ENCODE measurements around the gene RPL36AL.

The RPL36AL gene

DNA sequence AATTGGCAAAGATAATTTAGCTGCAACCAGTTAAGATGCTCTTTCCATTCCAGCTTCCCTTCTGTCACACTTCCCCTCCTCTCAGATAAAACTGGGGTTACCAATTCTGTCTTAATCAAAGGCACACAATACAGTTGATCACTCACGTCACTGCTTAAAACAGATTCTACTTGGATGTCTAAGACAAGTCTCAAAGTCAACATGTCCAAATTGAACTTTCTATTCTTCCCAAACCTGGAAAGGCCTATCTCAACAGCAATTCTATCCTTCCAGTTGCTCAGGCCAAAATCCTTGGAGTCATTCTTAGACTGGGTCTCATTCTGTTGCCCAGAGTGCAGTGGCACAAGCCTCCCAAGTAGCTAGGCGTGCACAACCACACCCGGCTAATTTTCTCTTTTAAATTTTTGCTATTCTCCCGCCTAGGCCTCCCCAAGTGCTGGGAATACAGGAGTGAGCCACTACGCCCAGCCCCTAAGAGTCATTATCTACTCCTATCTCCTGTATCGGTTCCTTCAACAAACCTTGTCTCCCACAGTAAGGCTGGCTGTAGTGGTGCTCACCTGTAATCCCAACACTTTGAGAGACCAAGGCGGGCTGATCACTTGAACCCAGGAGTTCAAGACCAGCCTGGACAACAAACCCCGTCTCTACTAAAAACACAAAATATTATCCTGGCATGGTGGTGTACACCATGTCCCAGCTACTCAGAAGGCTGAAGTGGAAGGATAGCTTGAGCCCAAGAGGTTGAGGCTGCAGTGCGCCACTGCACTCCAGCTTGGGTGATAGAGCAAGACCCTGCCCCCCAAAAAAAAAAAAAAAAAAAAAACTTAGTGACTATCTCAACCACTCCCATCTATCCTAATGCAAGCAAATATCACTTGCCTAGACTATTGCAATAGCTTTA lies 39.0 kb downstream of the RPL36AL start:
- DNase-seq (ENCODE audit: low spot score): no peak

DNA sequence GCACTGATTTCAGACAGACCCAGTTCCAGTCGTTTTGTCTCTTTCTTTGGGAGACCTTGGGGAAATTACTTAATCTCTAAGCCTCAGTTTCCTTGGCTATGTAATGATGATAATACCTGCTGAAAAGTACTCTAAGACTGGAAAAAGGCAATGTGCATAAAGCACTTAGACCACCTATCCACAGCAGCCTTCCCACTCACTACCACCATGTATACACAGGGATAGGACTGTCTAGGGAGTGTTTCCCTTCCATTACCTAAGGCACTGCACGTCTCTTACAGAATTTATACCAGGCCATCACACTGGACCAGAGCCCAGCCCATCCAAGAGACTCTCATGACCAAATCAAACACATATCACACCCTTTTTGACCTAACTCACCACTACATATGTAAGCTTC lies 40.6 kb downstream of the RPL36AL start:
- DNase-seq (ENCODE audit: low spot score): no peak

DNA sequence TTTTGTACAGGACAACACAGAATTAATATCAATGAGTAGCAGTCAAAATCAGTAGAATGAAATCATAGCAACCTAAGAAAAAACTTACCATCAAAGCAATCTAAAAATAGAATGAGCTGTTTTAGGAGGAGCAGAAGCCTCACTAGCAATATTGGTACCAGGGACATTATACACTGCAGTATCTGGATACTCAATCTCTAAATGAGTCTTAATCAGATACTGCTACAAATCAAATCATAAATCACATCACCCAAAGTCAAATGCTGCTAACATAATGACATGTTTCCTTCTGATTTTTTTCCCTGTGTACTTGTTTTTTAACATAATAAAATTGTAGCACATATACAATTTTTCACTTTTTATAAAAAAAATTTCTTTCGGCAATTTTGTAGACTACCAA lies 42.3 kb downstream of the RPL36AL start:
- no peak for DNase-seq (ENCODE audit: low spot score)

DNA sequence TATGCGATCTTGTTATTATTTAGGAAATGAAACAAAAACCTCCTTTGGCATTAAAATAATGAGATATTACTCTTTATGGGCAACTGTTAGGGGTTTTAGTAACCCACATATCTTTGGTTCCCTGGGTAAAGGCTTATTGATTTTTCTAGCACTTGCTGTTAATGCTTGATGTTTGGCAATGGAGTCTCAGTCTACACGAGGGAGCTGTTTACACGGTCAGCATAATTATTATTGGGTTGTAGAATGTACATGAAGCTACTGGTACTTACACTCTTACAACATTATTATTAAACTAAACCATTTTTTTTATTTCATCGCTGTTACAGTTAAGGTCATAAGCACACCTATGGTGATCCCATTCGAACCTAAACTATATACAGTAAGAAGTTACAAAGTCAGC lies 46.4 kb downstream of the RPL36AL start:
- DNase-seq (ENCODE audit: low spot score): no peak

DNA sequence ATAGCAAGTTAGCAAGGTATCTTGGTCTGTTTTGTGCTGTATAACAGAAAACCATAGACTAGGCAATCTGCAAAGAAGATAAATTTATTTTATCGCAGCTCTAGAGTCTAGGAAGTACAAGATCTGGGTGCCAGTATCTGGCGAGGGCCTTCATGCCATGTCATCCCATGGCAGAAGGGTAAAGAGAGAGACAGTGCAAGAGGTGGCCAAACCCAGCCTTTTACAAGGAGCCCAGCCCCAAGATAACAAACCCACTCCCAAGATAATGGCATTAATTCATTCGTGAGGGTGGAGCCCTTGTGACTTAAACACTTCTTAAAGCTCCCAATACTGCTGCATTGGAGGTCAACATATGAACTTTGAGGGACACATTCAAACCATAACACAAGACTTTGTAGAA lies 51.1 kb downstream of the RPL36AL start:
- DNase-seq (ENCODE audit: low spot score): no peak

Data from hematopoietic multipotent progenitor cell treated with erythropoietin and hydrocortisone succinate and interleukin-3 and kit ligand, for 17 days (in vitro differentiated cells).